B cell (primary cell): ENCODE data around the gene CENPX. TPM values are rescaled to one million over a fixed set of nuclear protein-coding genes. Genes with fewer than 3 reads are reported as not detected.

Source experiments
- ATAC-seq: fragments of 200-7000 bp; cut with Tn5 transposase; one replicate; pipeline ENCODE4 v1.10.0; 2021; ENCODE audit warnings: low read depth, mild to moderate bottlenecking, moderate number of reproducible peaks, moderate library complexity
- CTCF ChIA-PET: fragments of 350-600 bp; sonication (Branson Sonifier 250); formaldehyde crosslinking; loops from one replicate; lab custom pipeline; 2021; ENCODE audit warnings: antibody characterized with exemption, inconsistent platforms; lab: Charles Lee
- POLR2A ChIA-PET: fragments of 350-600 bp; sonication (Branson Sonifier 250); formaldehyde crosslinking; loops from one replicate; lab custom pipeline; 2021; ENCODE audit warnings: antibody characterized with exemption; lab: Charles Lee
- DNase-seq: peaks from one replicate; pipeline ENCODE4 v3.0.0; 2013
- H2AFZ ChIP-seq: 2 replicates; pipeline ENCODE4 v1.6.1; 2012; ENCODE audit warnings: mild to moderate bottlenecking, low read depth, low read length; ENCODE audit not compliant: insufficient read depth, poor library complexity, severe bottlenecking
- H3K27ac ChIP-seq, 2 donors: 1 replicate in 1 of 2; 2 replicates in 1 of 2; pipeline ENCODE4 v1.5.1; 2012 to 2013; ENCODE audit warnings: low read length in 2 of 2, mild to moderate bottlenecking in 2 of 2, moderate library complexity in 1 of 2
- H3K27me3 ChIP-seq, 4 experiments: fragments of 200-600 bp in 1 of 4; sonication (generic) in 1 of 4; replicated peaks in 1 of 4; 1 replicate in 2 of 4; 2 replicates in 2 of 4; pipeline versions ENCODE4 v1.6.1 to v1.7.0; 2013 to 2016; ENCODE audit warnings: low read length in 3 of 4, mild to moderate bottlenecking in 2 of 4, mixed read lengths in 1 of 4, moderate library complexity in 1 of 4; ENCODE audit not compliant: insufficient read depth in 4 of 4, control insufficient read depth in 3 of 4; ENCODE audit errors: control extremely low read depth in 1 of 4
- H3K36me3 ChIP-seq, 2 experiments: replicated peaks in 1 of 2; 1 replicate in 1 of 2; 2 replicates in 1 of 2; pipeline versions ENCODE4 v1.6.1 to v1.7.1; 2013; ENCODE audit warnings: low read length in 1 of 2; ENCODE audit not compliant: insufficient read depth in 2 of 2, control insufficient read depth in 1 of 2; ENCODE audit errors: control extremely low read depth in 1 of 2, extremely low read depth in 1 of 2
- H3K4me1 ChIP-seq, 2 donors: fragments of 200-600 bp in 1 of 2; sonication (generic) in 1 of 2; 1 replicate in 1 of 2; 2 replicates in 1 of 2; pipeline versions ENCODE4 v1.5.1 to v1.6.1; 2013 to 2017; ENCODE audit warnings: low read length in 2 of 2; ENCODE audit not compliant: control insufficient read depth in 2 of 2, insufficient read depth in 2 of 2
- H3K4me2 ChIP-seq: replicated peaks from 2 replicates; pipeline ENCODE3; 2012; ENCODE audit warnings: mild to moderate bottlenecking, low read depth, low read length; ENCODE audit not compliant: poor library complexity, severe bottlenecking
- H3K4me3 ChIP-seq, 5 experiments: fragments of 200-600 bp in 1 of 5; sonication (generic) in 1 of 5; 1 replicate in 3 of 5; 2 replicates in 2 of 5; pipeline versions ENCODE4 v1.5.1 to v1.7.0; 2011 to 2016; ENCODE audit warnings: low read length in 4 of 5, mild to moderate bottlenecking in 4 of 5, low read depth in 2 of 5, control low read depth in 1 of 5, moderate library complexity in 1 of 5; ENCODE audit not compliant: insufficient read depth in 1 of 5; ENCODE audit errors: control extremely low read depth in 1 of 5, extremely low read depth in 1 of 5
- H3K79me2 ChIP-seq: fragments of 200-600 bp; sonication (generic); one replicate; pipeline ENCODE4 v1.6.0; 2016; ENCODE audit warnings: low read length; ENCODE audit not compliant: control insufficient read depth, insufficient read depth
- H3K9ac ChIP-seq: fragments of 200-600 bp; sonication (generic); 2 replicates; pipeline ENCODE4 v1.6.1; 2017; ENCODE audit warnings: mild to moderate bottlenecking, low read length, moderate library complexity
- H3K9me3 ChIP-seq, 3 donors: one replicate each; pipeline versions ENCODE4 v1.6.1 to v1.7.1; 2013; ENCODE audit warnings: low read length in 2 of 3; ENCODE audit not compliant: control insufficient read depth in 2 of 3, insufficient read depth in 1 of 3; ENCODE audit errors: control extremely low read depth in 1 of 3
- H4K20me1 ChIP-seq: 2 replicates; pipeline ENCODE4 v1.6.0; 2012; ENCODE audit warnings: mild to moderate bottlenecking, low read length; ENCODE audit not compliant: insufficient read depth, control insufficient read depth, poor library complexity, severe bottlenecking
- H3K27ac Mint-ChIP-seq: one replicate; pipeline ENCODE4 v1.8.0; 2021; ENCODE audit warnings: mixed read lengths
- H3K27me3 Mint-ChIP-seq: one replicate; pipeline ENCODE4 v1.8.0; 2021; ENCODE audit warnings: mixed read lengths
- H3K4me1 Mint-ChIP-seq: one replicate; pipeline ENCODE4 v1.8.0; 2021; ENCODE audit warnings: mixed read lengths
- H3K4me3 Mint-ChIP-seq: one replicate; pipeline ENCODE4 v1.8.0; 2021; ENCODE audit warnings: mixed read lengths
- H3K9me3 Mint-ChIP-seq: one replicate; pipeline ENCODE4 v1.8.0; 2022; ENCODE audit warnings: mixed read lengths; ENCODE audit not compliant: insufficient read depth
- EZH2 ChIP-seq: IDR thresholded peaks from 2 replicates; pipeline ENCODE4 v1.6.1; 2012; ENCODE audit warnings: borderline replicate concordance, low read depth, mild to moderate bottlenecking, moderate library complexity, low read length; ENCODE audit not compliant: insufficient read depth, poor library complexity, severe bottlenecking
- WGBS: methylation state at CpG from one replicate; pipeline ENCODE4 v1.1.5; 2013; ENCODE audit warnings: missing lambda C conversion rate; ENCODE audit not compliant: insufficient coverage; 5-methylcytosine and 5-hydroxymethylcytosine counted together
- intact Hi-C: fragments of 100-400 bp; cut with micrococcal nuclease; formaldehyde crosslinking; loops from one replicate; pipeline ENCODE4 v1.10.0; 2022
- polyA plus RNA-seq: library from polyadenylated mRNA; depleted of rRNA; stranded (reverse); fragments of >200 nt; gene quantifications from 2 replicates; pipeline ENCODE4 v1.2.3, GENCODE V29; 2012
- total RNA-seq, 2 donors: library from RNA; stranded (reverse); fragments of 120-200 nt in 1 of 2; gene quantifications; 1 replicate in 1 of 2; 2 replicates in 1 of 2; pipeline versions ENCODE4 v1.2.3 to v1.2.4, GENCODE V29; 2013 to 2022
- TF ChIP-seq, protein P1 (sequence below): fragments of 200-600 bp; IDR thresholded peaks from one replicate; pipeline ENCODE4 v1.8.0; 2022; ENCODE audit warnings: antibody characterized with exemption, mild to moderate bottlenecking

CENPX gene
- total and polyA plus RNA-seq, 2 donors (not counting 1 experiment from before 2014, with no cell fraction given): 37.0 to 40.1 TPM

DNA sequence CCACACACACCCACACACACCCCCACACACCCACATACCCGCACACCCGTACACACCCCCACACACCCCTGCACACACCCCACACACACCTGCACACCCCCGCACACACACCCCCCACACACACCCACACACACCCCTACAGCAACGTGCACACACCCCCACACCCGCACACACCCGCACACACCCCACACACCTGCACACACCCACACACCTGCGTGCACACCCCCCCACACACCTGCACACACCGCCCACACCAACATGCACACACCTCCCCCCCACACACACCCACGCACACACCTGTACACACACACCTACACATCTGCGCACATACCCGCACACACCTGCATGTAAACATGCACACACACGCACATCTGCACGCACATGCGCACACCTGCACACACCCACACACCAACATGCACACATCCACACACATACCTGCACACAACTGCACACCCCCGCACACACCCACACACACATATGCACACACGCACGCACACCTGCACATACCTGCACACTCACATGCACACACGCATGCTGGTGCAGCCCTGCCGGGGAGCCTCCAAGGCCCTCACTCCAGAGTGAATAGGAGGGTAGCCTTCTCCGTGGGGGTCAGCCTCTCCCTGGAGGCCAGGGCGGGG, 37.8 kb downstream of the CENPX start:
- CTCF ChIA-PET: no interaction called here
- Mint-ChIP-seq H3K27me3 (no peaks in the 10 kb centered on the region), H3K27ac (no peak overlapping the region)

More for the DNA sequence above, 37.8 kb downstream of the CENPX start:
- peaks cover 45% of the 10 kb centered on the region for H3K79me2 ChIP-seq
- ATAC-seq: no peak
- Mint-ChIP-seq H3K4me3 (no peak overlapping the region), H3K9me3 (no peaks in the 10 kb centered on the region), H3K4me1 (peaks cover 16% of the 10 kb centered on the region)
- peaks cover 18% of the 10 kb centered on the region for H4K20me1 ChIP-seq
- H3K36me3 ChIP-seq: peaks cover 0 to 24% of the 10 kb centered on the region in 2 experiments
- peaks cover 14 to 20% of the 10 kb centered on the region in 2 donors for H3K4me1 ChIP-seq
- 98% methylated on average over 9 of the region's 21 CpGs for WGBS
- intact Hi-C loops: no loop called here
- no peaks in the 10 kb centered on the region for H3K27me3 ChIP-seq
- H3K9ac ChIP-seq: no peak overlapping the region
- H3K4me2 ChIP-seq: no peak overlapping the region
- H3K27ac ChIP-seq: no peak overlapping the region
- no peak for DNase-seq
- H3K9me3 ChIP-seq: peaks cover 0 to 7% (median 0%) of the 10 kb centered on the region in 3 donors
- POLR2A ChIA-PET: no interaction called here
- no peak overlapping the region for H3K4me3 ChIP-seq
- TF ChIP-seq, protein P1, sequence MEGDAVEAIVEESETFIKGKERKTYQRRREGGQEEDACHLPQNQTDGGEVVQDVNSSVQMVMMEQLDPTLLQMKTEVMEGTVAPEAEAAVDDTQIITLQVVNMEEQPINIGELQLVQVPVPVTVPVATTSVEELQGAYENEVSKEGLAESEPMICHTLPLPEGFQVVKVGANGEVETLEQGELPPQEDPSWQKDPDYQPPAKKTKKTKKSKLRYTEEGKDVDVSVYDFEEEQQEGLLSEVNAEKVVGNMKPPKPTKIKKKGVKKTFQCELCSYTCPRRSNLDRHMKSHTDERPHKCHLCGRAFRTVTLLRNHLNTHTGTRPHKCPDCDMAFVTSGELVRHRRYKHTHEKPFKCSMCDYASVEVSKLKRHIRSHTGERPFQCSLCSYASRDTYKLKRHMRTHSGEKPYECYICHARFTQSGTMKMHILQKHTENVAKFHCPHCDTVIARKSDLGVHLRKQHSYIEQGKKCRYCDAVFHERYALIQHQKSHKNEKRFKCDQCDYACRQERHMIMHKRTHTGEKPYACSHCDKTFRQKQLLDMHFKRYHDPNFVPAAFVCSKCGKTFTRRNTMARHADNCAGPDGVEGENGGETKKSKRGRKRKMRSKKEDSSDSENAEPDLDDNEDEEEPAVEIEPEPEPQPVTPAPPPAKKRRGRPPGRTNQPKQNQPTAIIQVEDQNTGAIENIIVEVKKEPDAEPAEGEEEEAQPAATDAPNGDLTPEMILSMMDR: no peak
- no peak for TF ChIP-seq EZH2
- no peak overlapping the region for H2AFZ ChIP-seq
